GM12878 (cell line): Measurements from ENCODE around the gene MRPL12. TPM values are rescaled to one million over a fixed set of nuclear protein-coding genes. Genes with fewer than 3 reads are reported as not detected.

ENCODE experiments used
- ATAC-seq: fragments of 200-7000 bp; cut with Tn5 transposase; 3 replicates; pipeline ENCODE4 v1.9.1; 2020; ENCODE audit warnings: mild to moderate bottlenecking, moderate library complexity
- BruUV-seq: library from RNA; stranded (reverse); fragments of 400-500 nt; replicated peaks from 2 replicates; lab custom pipeline; 2021; lab: Mats Ljungman, UMichigan
- CTCF ChIA-PET: fragments of 300-600 bp; sonication (Branson Sonifier 250); formaldehyde crosslinking; extraction: SDS; loops from one replicate; lab custom pipeline; 2021; ENCODE audit warnings: inconsistent platforms; lab: Yijun Ruan, JAX
- POLR2A ChIA-PET: fragments of 350-600 bp; formaldehyde crosslinking; extraction: SDS; loops from one replicate; lab custom pipeline; 2021; ENCODE audit warnings: inconsistent platforms; lab: Charles Lee
- RAD21 ChIA-PET: fragments of 300-600 bp; sonication (Branson Sonifier 250); formaldehyde crosslinking; loops from one replicate; lab custom pipeline; 2023; ENCODE audit warnings: antibody characterized with exemption; ENCODE audit not compliant: unreplicated experiment; lab: Charles Lee
- SMC1A ChIA-PET: fragments of 300-600 bp; sonication (Branson Sonifier 250); formaldehyde crosslinking; loops from one replicate; lab custom pipeline; 2023; ENCODE audit not compliant: unreplicated experiment, uncharacterized antibody; lab: Charles Lee
- DNase-seq: peaks from one replicate; pipeline ENCODE4 v3.0.0-alpha.2; 2011; ENCODE audit warnings: low read depth, low spot score
- FAIRE-seq: peaks from 3 replicates; lab custom pipeline; 2011; peaks lifted over from hg19 to GRCh38; lab: Jason Lieb, UNC
- H2AFZ ChIP-seq: 2 replicates; pipeline ENCODE4 v1.6.0; 2011; ENCODE audit warnings: low read depth, low read length, control low read depth; ENCODE audit not compliant: control insufficient read depth
- H3K27ac ChIP-seq: 2 replicates; pipeline ENCODE4 v1.5.1; 2011; ENCODE audit warnings: control low read depth; ENCODE audit not compliant: control insufficient read depth, insufficient read depth
- H3K27me3 ChIP-seq, 2 experiments: replicated peaks in 1 of 2; 2 replicates each; pipeline versions ENCODE4 v1.6.0 to v1.6.1; 2011; ENCODE audit warnings: low read length in 1 of 2; ENCODE audit not compliant: control insufficient read depth in 2 of 2, insufficient read depth in 2 of 2
- H3K36me3 ChIP-seq, 2 experiments: 2 replicates each; pipeline ENCODE4 v1.5.1; 2011; ENCODE audit warnings: low read length in 1 of 2; ENCODE audit not compliant: control insufficient read depth in 2 of 2, insufficient read depth in 2 of 2
- H3K4me1 ChIP-seq: 2 replicates; pipeline ENCODE4 v1.6.1; 2011; ENCODE audit warnings: mild to moderate bottlenecking, low read length, moderate library complexity, mixed read lengths; ENCODE audit not compliant: control insufficient read depth, insufficient read depth
- H3K4me2 ChIP-seq: 2 replicates; pipeline ENCODE4 v1.6.0; 2011; ENCODE audit warnings: control low read depth; ENCODE audit not compliant: control insufficient read depth, insufficient read depth
- H3K4me3 ChIP-seq: fragments of 200-600 bp; sonication (generic); 2 replicates; pipeline ENCODE4 v1.5.1; 2016
- H3K79me2 ChIP-seq: 2 replicates; pipeline ENCODE4 v1.6.0; 2011; ENCODE audit warnings: low read length; ENCODE audit not compliant: control insufficient read depth, insufficient read depth
- H3K9ac ChIP-seq: 2 replicates; pipeline ENCODE4 v1.8.0; 2011; ENCODE audit warnings: low read length, control low read depth, mixed read lengths; ENCODE audit not compliant: control insufficient read depth, insufficient read depth
- H3K9me3 ChIP-seq: replicated peaks from 3 replicates; pipeline ENCODE4 v1.5.1; 2011; ENCODE audit warnings: mild to moderate bottlenecking, low read length; ENCODE audit not compliant: control insufficient read depth, insufficient read depth
- H4K20me1 ChIP-seq: 2 replicates; pipeline ENCODE4 v1.6.0; 2011; ENCODE audit not compliant: control insufficient read depth, insufficient read depth
- BACH1 ChIP-seq: fragments of 450-650 bp; IDR thresholded peaks from 2 replicates; pipeline ENCODE4 v1.6.1; 2017; ENCODE audit warnings: mild to moderate bottlenecking, borderline replicate concordance
- FOXK2 ChIP-seq: fragments of 450-650 bp; IDR thresholded peaks from 2 replicates; pipeline ENCODE4 v1.6.1; 2017; ENCODE audit warnings: mild to moderate bottlenecking, moderate library complexity
- IKZF2 ChIP-seq, 2 experiments: fragments of 450-650 bp; IDR thresholded peaks; 2 replicates each; pipeline ENCODE4 v1.6.1; 2017; ENCODE audit warnings: mild to moderate bottlenecking in 2 of 2, moderate library complexity in 2 of 2
- MYC ChIP-seq: IDR thresholded peaks from 2 replicates; pipeline ENCODE4 v1.6.1; 2011; ENCODE audit warnings: mild to moderate bottlenecking, low read length, moderate library complexity, inconsistent platforms; ENCODE audit not compliant: insufficient read depth, insufficient replicate concordance, insufficient read length, severe bottlenecking
- RAD51 ChIP-seq: fragments of 450-650 bp; IDR thresholded peaks from 2 replicates; pipeline ENCODE4 v1.6.1; 2016; ENCODE audit warnings: moderate library complexity, mild to moderate bottlenecking, inconsistent platforms
- SMAD1 ChIP-seq: fragments of 450-650 bp; IDR thresholded peaks from 2 replicates; pipeline ENCODE4 v1.6.1; 2018; ENCODE audit warnings: mild to moderate bottlenecking, low read depth; ENCODE audit not compliant: partially characterized antibody
- STAT3 ChIP-seq: IDR thresholded peaks from 2 replicates; pipeline ENCODE4 v1.6.1; 2011; ENCODE audit warnings: low read depth, low read length, improper control_type of control experiment
- WGBS: methylation state at CpG from one replicate; pipeline ENCODE4 v1.1.6; 2016; ENCODE audit warnings: low lambda C conversion rate; ENCODE audit not compliant: insufficient replicate concordance, insufficient coverage; ENCODE audit errors: missing lambda C conversion rate; 5-methylcytosine and 5-hydroxymethylcytosine counted together
- in situ Hi-C: fragments of 300-500 bp; cut with MboI; formaldehyde crosslinking; loops from 9 replicates; pipeline ENCODE4 v1.14.3; 2018; ENCODE audit warnings: mixed read lengths
- intact Hi-C: fragments of 100-400 bp; cut with micrococcal nuclease; formaldehyde crosslinking; loops from one replicate; pipeline ENCODE4 v1.14.2; 2022; ENCODE audit not compliant: unreplicated experiment
- polyA plus RNA-seq, 11 experiments: library from polyadenylated mRNA; depleted of rRNA in 4 of 11; unstranded in 6 of 11; stranded (reverse) in 5 of 11; fragments of >200 nt; fragmentation: Nextera tagmentation in 4 of 11; fragmentation: Illumina TruSeq in 1 of 11; extraction: Ambion mirVana in 4 of 11; extraction: Trizol in 1 of 11; gene quantifications; 1 replicate in 1 of 11; 2 replicates in 10 of 11; pipeline versions ENCODE4 v1.2.1 to v1.2.3, GENCODE V29; 2011 to 2016; ENCODE audit warnings: inconsistent platforms in 2 of 11, missing spikeins in 2 of 11, low read depth in 1 of 11
- total RNA-seq, 4 experiments: library from RNA; depleted of rRNA in 3 of 4; stranded (reverse); fragments of >200 nt in 3 of 4; fragmentation: Illumina TruSeq in 1 of 4; extraction: Trizol in 1 of 4; gene quantifications; 2 replicates each; pipeline versions ENCODE4 v1.2.1 to v1.2.3, GENCODE V29; 2013 to 2021
- TF ChIP-seq, protein P1 (sequence below): fragments of 450-650 bp; formaldehyde crosslinking; IDR thresholded peaks from 2 replicates; pipeline ENCODE4 v1.4.0; 2022; ENCODE audit warnings: mild to moderate bottlenecking, moderate library complexity
- TF ChIP-seq, protein P2 (sequence below): IDR thresholded peaks from 2 replicates; pipeline ENCODE4 v1.6.1; 2012; ENCODE audit warnings: improper control_type of control experiment, low read depth, low read length; ENCODE audit not compliant: insufficient replicate concordance
- TF ChIP-seq, protein P3 (sequence below): IDR thresholded peaks from 2 replicates; pipeline ENCODE4 v1.6.1; 2011; ENCODE audit warnings: mild to moderate bottlenecking, low read depth, low read length, moderate library complexity; ENCODE audit not compliant: insufficient replicate concordance

MRPL12 gene
- total and polyA plus RNA-seq, 10 of the 15 experiments (the other 5 are each of a cell fraction or from before 2014, with no cell fraction given) = 1.3 to 269 (median 117) TPM

DNA sequence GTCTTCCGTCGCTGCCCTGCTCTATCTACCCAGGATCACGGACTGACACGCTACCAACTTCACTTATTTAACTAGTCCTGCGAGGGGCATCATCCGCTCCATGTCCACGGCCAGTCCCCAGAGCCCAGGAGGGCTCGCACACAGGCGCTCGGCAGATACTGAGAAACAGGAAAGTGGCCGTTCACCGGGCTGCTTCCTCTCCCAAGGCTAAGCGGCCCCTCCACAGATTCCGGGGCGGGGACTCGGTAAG is 37.1 kb upstream of the MRPL12 start (continued):
- TF ChIP-seq IKZF2 (IDR thresholded peaks at IDR 0.05) = peak in 1 of 2 experiments; percentile 17; a peak in 1 of 4 replicates

DNA sequence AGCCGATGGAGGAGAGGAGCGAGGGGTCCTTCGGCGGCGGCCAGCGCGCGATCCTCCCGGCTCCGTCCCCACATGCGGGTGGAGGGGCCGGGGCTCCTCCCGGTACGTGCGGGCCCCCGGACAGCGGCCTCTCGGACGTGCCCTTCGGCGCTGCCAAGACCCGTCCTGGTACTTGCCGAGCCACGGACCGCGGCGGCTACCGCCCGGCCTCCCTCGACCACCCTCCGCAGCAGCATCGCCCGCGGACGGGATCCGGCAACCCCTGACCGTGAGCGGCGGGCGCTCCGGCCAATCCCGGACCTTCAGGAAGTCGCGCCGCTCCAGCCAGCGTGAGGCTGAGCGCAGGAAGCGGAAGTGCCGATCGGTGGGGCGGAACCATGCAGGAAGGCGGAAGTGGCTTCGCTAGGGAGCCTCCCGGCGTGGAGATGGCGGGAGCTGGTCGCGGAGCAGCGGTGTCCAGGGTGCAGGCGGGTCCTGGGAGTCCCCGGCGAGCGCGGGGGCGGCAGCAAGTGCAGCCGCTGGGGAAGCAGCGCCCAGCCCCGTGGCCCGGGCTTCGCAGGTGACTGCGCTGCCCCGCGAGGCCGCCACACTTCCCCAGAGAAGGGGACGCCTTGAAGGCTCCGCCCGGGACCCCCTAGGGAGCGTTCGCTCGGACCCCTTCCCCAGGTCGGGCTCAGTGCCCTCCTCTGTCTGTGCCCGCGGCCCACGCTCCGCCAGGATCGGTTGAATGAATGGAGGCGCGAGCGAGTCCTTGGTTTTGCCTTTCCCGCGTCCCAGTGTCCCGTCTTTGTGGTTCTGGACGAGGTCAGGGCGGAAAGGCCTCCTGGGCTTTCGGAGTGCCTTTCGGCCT is 36.6 kb upstream of the MRPL12 start, which contains the start of the genes CCDC137 and OXLD1:
TSS of gene CCDC137 (plus strand) at position 396 of the 850 bp plus-strand sequence. CDS start at position 426, 30 bp downstream.
TSS of gene OXLD1 (minus strand) at position 264 of the 850 bp plus-strand sequence. CDS start at position 236, 28 bp downstream.
- peaks cover 33% of the 10 kb centered on the region for H3K79me2 ChIP-seq
- no peak for TF ChIP-seq FOXK2
- no peak for TF ChIP-seq STAT3
- TF ChIP-seq, protein P1, sequence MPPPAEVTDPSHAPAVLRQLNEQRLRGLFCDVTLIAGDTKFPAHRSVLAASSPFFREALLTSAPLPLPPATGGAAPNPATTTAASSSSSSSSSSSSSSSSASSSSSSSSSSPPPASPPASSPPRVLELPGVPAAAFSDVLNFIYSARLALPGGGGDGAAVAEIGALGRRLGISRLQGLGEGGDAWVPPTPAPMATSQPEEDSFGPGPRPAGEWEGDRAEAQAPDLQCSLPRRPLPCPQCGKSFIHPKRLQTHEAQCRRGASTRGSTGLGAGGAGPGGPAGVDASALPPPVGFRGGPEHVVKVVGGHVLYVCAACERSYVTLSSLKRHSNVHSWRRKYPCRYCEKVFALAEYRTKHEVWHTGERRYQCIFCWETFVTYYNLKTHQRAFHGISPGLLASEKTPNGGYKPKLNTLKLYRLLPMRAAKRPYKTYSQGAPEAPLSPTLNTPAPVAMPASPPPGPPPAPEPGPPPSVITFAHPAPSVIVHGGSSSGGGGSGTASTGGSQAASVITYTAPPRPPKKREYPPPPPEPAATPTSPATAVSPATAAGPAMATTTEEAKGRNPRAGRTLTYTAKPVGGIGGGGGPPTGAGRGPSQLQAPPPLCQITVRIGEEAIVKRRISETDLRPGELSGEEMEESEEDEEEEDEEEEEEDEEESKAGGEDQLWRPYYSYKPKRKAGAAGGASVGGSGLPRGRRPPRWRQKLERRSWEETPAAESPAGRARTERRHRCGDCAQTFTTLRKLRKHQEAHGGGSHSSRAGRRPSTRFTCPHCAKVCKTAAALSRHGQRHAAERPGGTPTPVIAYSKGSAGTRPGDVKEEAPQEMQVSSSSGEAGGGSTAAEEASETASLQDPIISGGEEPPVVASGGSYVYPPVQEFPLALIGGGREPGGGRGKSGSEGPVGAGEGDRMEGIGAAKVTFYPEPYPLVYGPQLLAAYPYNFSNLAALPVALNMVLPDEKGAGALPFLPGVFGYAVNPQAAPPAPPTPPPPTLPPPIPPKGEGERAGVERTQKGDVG (CRISPR knock-in tag) = no peak
- TF ChIP-seq MYC = peak; percentile 59
- no peak for TF ChIP-seq SMAD1
- TF ChIP-seq, protein P2, sequence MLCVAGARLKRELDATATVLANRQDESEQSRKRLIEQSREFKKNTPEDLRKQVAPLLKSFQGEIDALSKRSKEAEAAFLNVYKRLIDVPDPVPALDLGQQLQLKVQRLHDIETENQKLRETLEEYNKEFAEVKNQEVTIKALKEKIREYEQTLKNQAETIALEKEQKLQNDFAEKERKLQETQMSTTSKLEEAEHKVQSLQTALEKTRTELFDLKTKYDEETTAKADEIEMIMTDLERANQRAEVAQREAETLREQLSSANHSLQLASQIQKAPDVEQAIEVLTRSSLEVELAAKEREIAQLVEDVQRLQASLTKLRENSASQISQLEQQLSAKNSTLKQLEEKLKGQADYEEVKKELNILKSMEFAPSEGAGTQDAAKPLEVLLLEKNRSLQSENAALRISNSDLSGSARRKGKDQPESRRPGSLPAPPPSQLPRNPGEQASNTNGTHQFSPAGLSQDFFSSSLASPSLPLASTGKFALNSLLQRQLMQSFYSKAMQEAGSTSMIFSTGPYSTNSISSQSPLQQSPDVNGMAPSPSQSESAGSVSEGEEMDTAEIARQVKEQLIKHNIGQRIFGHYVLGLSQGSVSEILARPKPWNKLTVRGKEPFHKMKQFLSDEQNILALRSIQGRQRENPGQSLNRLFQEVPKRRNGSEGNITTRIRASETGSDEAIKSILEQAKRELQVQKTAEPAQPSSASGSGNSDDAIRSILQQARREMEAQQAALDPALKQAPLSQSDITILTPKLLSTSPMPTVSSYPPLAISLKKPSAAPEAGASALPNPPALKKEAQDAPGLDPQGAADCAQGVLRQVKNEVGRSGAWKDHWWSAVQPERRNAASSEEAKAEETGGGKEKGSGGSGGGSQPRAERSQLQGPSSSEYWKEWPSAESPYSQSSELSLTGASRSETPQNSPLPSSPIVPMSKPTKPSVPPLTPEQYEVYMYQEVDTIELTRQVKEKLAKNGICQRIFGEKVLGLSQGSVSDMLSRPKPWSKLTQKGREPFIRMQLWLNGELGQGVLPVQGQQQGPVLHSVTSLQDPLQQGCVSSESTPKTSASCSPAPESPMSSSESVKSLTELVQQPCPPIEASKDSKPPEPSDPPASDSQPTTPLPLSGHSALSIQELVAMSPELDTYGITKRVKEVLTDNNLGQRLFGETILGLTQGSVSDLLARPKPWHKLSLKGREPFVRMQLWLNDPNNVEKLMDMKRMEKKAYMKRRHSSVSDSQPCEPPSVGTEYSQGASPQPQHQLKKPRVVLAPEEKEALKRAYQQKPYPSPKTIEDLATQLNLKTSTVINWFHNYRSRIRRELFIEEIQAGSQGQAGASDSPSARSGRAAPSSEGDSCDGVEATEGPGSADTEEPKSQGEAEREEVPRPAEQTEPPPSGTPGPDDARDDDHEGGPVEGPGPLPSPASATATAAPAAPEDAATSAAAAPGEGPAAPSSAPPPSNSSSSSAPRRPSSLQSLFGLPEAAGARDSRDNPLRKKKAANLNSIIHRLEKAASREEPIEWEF = no peak
- TF ChIP-seq, protein P3, sequence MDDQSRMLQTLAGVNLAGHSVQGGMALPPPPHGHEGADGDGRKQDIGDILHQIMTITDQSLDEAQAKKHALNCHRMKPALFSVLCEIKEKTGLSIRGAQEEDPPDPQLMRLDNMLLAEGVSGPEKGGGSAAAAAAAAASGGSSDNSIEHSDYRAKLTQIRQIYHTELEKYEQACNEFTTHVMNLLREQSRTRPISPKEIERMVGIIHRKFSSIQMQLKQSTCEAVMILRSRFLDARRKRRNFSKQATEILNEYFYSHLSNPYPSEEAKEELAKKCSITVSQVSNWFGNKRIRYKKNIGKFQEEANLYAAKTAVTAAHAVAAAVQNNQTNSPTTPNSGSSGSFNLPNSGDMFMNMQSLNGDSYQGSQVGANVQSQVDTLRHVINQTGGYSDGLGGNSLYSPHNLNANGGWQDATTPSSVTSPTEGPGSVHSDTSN = peak; percentile 99
- no peak for TF ChIP-seq RAD51
- TF ChIP-seq BACH1 = peak; percentile 75

More for the DNA sequence above, 36.6 kb upstream of the MRPL12 start, which contains the start of the genes CCDC137 and OXLD1:
- FAIRE-seq (peak; percentile 98), ATAC-seq (peak; percentile 98), DNase-seq (peak; percentile 76)
- Histone ChIP-seq H3K9ac (peak within 1 kb of the TSS; percentile 99), H3K4me1 (peaks cover 15% of the 10 kb centered on the region), H3K36me3 (peaks cover 6 to 11% of the 10 kb centered on the region in 2 experiments), H3K27me3 (no peaks in the 10 kb centered on the region), H3K27ac (peak within 1 kb of the TSS; percentile 97), H2AFZ (peak within 1 kb of the TSS; percentile 78), H3K9me3 (no peaks in the 10 kb centered on the region), H3K4me3 (peak within 1 kb of the TSS; percentile 98), H3K4me2 (peak within 1 kb of the TSS; percentile 98), H4K20me1 (no peaks in the 10 kb centered on the region)
- ChIA-PET RAD21 (interaction anchor here (0.9 kb wide), 1 partner anchor 17 kb away, joined by 6 read pairs; the partner anchor contains the start of genes ARL16 and HGS), CTCF (interaction anchor here (1.2 kb wide), 1 partner anchor 35 kb away, joined by 3 read pairs; no protein-coding TSS in a partner anchor), POLR2A (interaction anchor here (0.5 to 1.4 kb wide), 7 partner anchors 17 to 190 kb away, joined by 3 to 6 read pairs (median 4); partner anchors contain the start of genes ARL16, HGS, MCRIP1 and MRPL12), SMC1A (no interaction called here)
- in situ Hi-C loops (no loop called here), intact Hi-C loops (loop anchor here (2.0 kb wide), 1 partner anchor 30 kb away; the partner anchor contains the start of genes NPLOC4 and TSPAN10)
- BruUV-seq = no TSS peak
- 1% methylated on average over 94 of the region's 96 CpGs for WGBS
